ENCODE data around the gene SETBP1.

DNA sequence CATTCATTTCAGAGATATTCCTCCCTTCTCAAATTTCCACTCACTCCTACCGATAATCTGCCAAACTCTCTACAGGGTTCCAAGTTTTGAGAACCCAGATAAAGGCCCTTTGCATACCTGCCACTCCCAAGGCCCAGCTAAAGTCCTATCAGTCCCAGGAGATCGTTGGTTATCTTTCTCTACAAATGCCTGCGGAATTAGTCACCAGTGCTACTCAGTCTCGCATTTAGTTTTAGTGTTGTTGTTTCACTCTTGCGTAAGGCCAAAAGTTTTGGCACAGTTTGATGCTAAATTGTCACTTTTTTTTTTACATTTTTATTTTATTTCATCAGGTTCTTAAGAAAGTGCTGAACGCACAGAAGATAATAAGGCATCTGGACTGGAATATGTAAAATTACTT is 29.2 kb upstream of the SETBP1 start:
- no peak for TF ChIP-seq STAT5B (CRISPR knock-in tag; IDR thresholded peaks at IDR 0.05)
- no peak for TF ChIP-seq MYC (CRISPR knock-in tag; IDR thresholded peaks at IDR 0.05; ENCODE audit: borderline replicate concordance)
